Endothelial cell (in vitro differentiated cells): ENCODE data around the gene ZNF598. TPM values are rescaled to one million over a fixed set of nuclear protein-coding genes. Genes with fewer than 3 reads are reported as not detected.
A peak's percentile ranks its signal among the peaks of the same experiment; 100 is the strongest.

Experiments
- DNase-seq: peaks from one replicate; pipeline ENCODE4 v3.0.0; 2021; ENCODE audit warnings: low spot score
- H3K27ac Mint-ChIP-seq: one replicate; pipeline ENCODE4 v1.8.0; 2021; ENCODE audit warnings: mixed read lengths, inconsistent platforms; ENCODE audit not compliant: unreplicated experiment
- H3K27me3 Mint-ChIP-seq: one replicate; pipeline ENCODE4 v1.8.0; 2021; ENCODE audit warnings: mild to moderate bottlenecking, moderate library complexity, mixed read lengths, inconsistent platforms; ENCODE audit not compliant: unreplicated experiment
- H3K36me3 Mint-ChIP-seq: one replicate; pipeline ENCODE4 v1.8.0; 2021; ENCODE audit warnings: mild to moderate bottlenecking, low read depth, mixed read lengths, inconsistent platforms; ENCODE audit not compliant: unreplicated experiment
- H3K4me1 Mint-ChIP-seq: one replicate; pipeline ENCODE4 v1.8.0; 2021; ENCODE audit warnings: mild to moderate bottlenecking, mixed read lengths, inconsistent platforms; ENCODE audit not compliant: unreplicated experiment
- H3K4me3 Mint-ChIP-seq: one replicate; pipeline ENCODE4 v1.8.0; 2021; ENCODE audit warnings: mild to moderate bottlenecking, mixed read lengths, inconsistent platforms; ENCODE audit not compliant: unreplicated experiment
- H3K9me3 Mint-ChIP-seq: one replicate; pipeline ENCODE4 v1.8.0; 2021; ENCODE audit warnings: mixed read lengths, inconsistent platforms; ENCODE audit not compliant: unreplicated experiment
- CTCF ChIP-seq: fragments of 200-600 bp; sonication (generic); IDR thresholded peaks from one replicate; pipeline ENCODE4 v1.5.0; 2021; ENCODE audit warnings: antibody characterized with exemption; ENCODE audit not compliant: unreplicated experiment
- total RNA-seq: library from RNA; stranded (reverse); fragmentation: NEBNext Ultra II Directional; extraction: Animal tissue kit (Norgen Biotek cat#: 25700); gene quantifications from one replicate; pipeline ENCODE4 v1.2.1, GENCODE V29; 2021; ENCODE audit not compliant: unreplicated experiment

The ZNF598 gene
- total RNA-seq, 1 donor from 2014 or later = 34.4 TPM

- peaks cover 7% of the 10 kb centered on the region for H3K4me1 Mint-ChIP-seq
- DNase-seq = no peak
- H3K4me3 Mint-ChIP-seq = peak within 1 kb of the TSS; percentile 48
- peaks cover 5% of the 10 kb centered on the region for H3K36me3 Mint-ChIP-seq
- TF ChIP-seq CTCF = no peak
- H3K9me3 Mint-ChIP-seq = no peaks in the 10 kb centered on the region
- H3K27ac Mint-ChIP-seq = no peak within 1 kb of the TSS
- H3K27me3 Mint-ChIP-seq = peaks cover 27% of the 10 kb centered on the region
Observed at GRCh38 chr16:1989209-1990100, 20.2 kb downstream of the ZNF598 start, which contains the start of gene SYNGR3. TSS of gene SYNGR3 (plus strand) at chr16:1989970. CDS start at chr16:1990103, 133 bp downstream.

GRCh38 chr16:1987198-1987597, 22.4 kb downstream of the ZNF598 start:
- Mint-ChIP-seq H3K4me3 (peak overlapping the region; percentile 42), H3K36me3 (peaks cover 5% of the 10 kb centered on the region), H3K4me1 (peaks cover 13% of the 10 kb centered on the region), H3K9me3 (no peaks in the 10 kb centered on the region), H3K27ac (no peak overlapping the region), H3K27me3 (peaks cover 33% of the 10 kb centered on the region)
- no peak for TF ChIP-seq CTCF
- DNase-seq = no peak

- Mint-ChIP-seq H3K9me3 (no peaks in the 10 kb centered on the region), H3K27me3 (peaks cover 38% of the 10 kb centered on the region), H3K4me1 (peaks cover 14% of the 10 kb centered on the region), H3K27ac (no peak overlapping the region), H3K36me3 (peaks cover 5% of the 10 kb centered on the region), H3K4me3 (peak overlapping the region; percentile 89)
- DNase-seq = no peak
- TF ChIP-seq CTCF = no peak
Observed at GRCh38 chr16:1985466-1986150, 24.0 kb downstream of the ZNF598 start.

GRCh38 chr16:1984347-1985225, 25.0 kb downstream of the ZNF598 start:
- no peak for DNase-seq
- H3K27me3 Mint-ChIP-seq = peaks cover 40% of the 10 kb centered on the region
- no peak for TF ChIP-seq CTCF
- peaks cover 14% of the 10 kb centered on the region for H3K4me1 Mint-ChIP-seq
- H3K4me3 Mint-ChIP-seq = peak overlapping the region; percentile 89
- no peaks in the 10 kb centered on the region for H3K9me3 Mint-ChIP-seq
- peak overlapping the region; percentile 67 for H3K27ac Mint-ChIP-seq
- peaks cover 5% of the 10 kb centered on the region for H3K36me3 Mint-ChIP-seq
